M059J (cell line): ENCODE data around the gene HTT. TPM values are rescaled to one million over a fixed set of nuclear protein-coding genes. Genes with fewer than 3 reads are reported as not detected.

ENCODE experiments used
- DNase-seq: peaks from one replicate; pipeline ENCODE4 v3.0.0-alpha.2; 2012; ENCODE audit warnings: low read depth
- total RNA-seq: library from RNA; depleted of rRNA; stranded (reverse); fragments of >200 nt; shearing (Covaris generic); gene quantifications from 2 replicates; pipeline ENCODE4 v1.2.3, GENCODE V29; 2014; rRNA removed

The HTT gene
- total RNA-seq: 14.2 and 46.2 TPM in 2 replicates

GRCh38 chr4:3074078-3074845, at the start of gene HTT, which contains the start of gene HTT-AS:
TSS of gene HTT (plus strand) at chr4:3074681. CDS start at chr4:3074826, 145 bp downstream.
TSS of gene HTT-AS (minus strand) at chr4:3074538.
- DNase-seq: peak; percentile 87

GRCh38 chr4:3025881-3026280, 48.6 kb upstream of the HTT start:
- DNase-seq: no peak

GRCh38 chr4:3026540-3026939, 47.9 kb upstream of the HTT start:
- no peak for DNase-seq

- no peak for DNase-seq
These were observed 45.0 kb upstream of the HTT start for GRCh38 chr4:3029464-3029863.

- no peak for DNase-seq
These were observed 43.7 kb upstream of the HTT start for GRCh38 chr4:3030566-3031356.

GRCh38 chr4:3031357-3032082, 43.0 kb upstream of the HTT start:
- peak; percentile 43 for DNase-seq

- no peak for DNase-seq
These were observed 40.2 kb upstream of the HTT start for GRCh38 chr4:3034231-3034630.

- DNase-seq: no peak
These were observed 39.2 kb upstream of the HTT start for GRCh38 chr4:3035249-3035648.

- no peak for DNase-seq
These were observed 38.8 kb upstream of the HTT start for GRCh38 chr4:3035674-3036073.

GRCh38 chr4:3036131-3036952, 38.1 kb upstream of the HTT start:
- DNase-seq: no peak

- DNase-seq: peak; percentile 26
These were observed 36.5 kb upstream of the HTT start for GRCh38 chr4:3037957-3038461.

GRCh38 chr4:3039706-3040366, 34.6 kb upstream of the HTT start:
- no peak for DNase-seq

- DNase-seq: no peak
These were observed 33.9 kb upstream of the HTT start for GRCh38 chr4:3040452-3041191.

GRCh38 chr4:3041192-3042142, 33.0 kb upstream of the HTT start:
- DNase-seq: peak; percentile 19

- DNase-seq: no peak
These were observed 32.3 kb upstream of the HTT start for GRCh38 chr4:3042226-3042625.

GRCh38 chr4:3043282-3044020, 31.0 kb upstream of the HTT start:
- DNase-seq: no peak

GRCh38 chr4:3044870-3045819, 29.3 kb upstream of the HTT start:
- DNase-seq: peak; percentile 65
